ENCODE results near the gene BHLHE40. TPM values are rescaled to one million over a fixed set of nuclear protein-coding genes. Genes with fewer than 3 reads are reported as not detected.

Gene BHLHE40
- total and polyA plus RNA-seq, 7 donors: 11.1 to 81.9 (median 22.2) TPM

DNA sequence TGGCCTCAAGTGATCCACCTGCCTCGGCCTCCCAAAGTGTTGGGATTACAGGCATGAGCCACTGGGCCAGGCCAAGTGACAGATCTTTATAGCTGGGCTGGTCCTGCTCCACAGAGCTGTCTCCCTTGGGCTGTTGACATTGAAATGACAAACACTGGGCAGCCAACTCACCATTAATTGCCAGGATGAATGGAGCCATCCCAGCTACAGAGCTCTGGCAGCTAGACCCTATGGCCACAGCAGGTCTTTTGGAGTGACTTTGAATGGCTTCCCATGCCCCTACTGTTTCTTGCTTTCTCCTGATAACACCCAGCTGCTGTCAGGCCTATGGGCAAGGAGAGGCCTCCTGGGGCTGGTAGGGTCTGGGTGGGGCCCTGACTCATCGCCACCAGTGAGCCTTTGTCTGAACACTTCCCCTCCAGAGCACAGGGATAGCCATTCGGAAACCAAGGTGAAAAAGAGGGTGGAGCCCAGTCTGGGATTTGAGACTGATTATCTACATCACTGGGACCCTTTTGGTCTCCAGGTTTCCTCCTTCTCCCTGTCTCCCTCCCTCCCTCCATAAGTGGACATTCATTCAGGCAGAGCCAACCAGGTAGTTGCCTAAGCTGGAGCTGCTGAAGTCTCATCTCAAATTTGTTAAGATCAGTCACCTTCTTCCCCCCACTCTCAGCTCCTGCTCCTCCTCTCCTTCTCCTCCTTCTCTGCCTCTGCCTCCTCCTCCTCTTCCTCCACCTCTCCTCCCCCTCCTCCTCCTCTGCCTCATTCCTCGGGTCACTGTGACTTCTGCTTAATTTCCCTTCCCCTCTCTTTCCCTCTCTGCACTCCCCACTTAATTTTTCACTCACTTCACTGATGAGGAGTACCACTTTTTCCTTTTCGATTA is 34.0 kb downstream of the BHLHE40 start:
- intact Hi-C loops (cut with DNase I): no loop called here
- TF ChIP-seq EP300 (IDR thresholded peaks at IDR 0.05): no peak
- TF ChIP-seq, protein P1, sequence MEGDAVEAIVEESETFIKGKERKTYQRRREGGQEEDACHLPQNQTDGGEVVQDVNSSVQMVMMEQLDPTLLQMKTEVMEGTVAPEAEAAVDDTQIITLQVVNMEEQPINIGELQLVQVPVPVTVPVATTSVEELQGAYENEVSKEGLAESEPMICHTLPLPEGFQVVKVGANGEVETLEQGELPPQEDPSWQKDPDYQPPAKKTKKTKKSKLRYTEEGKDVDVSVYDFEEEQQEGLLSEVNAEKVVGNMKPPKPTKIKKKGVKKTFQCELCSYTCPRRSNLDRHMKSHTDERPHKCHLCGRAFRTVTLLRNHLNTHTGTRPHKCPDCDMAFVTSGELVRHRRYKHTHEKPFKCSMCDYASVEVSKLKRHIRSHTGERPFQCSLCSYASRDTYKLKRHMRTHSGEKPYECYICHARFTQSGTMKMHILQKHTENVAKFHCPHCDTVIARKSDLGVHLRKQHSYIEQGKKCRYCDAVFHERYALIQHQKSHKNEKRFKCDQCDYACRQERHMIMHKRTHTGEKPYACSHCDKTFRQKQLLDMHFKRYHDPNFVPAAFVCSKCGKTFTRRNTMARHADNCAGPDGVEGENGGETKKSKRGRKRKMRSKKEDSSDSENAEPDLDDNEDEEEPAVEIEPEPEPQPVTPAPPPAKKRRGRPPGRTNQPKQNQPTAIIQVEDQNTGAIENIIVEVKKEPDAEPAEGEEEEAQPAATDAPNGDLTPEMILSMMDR (IDR thresholded peaks at IDR 0.05): no peak
- no peak for TF ChIP-seq POLR2A (IDR thresholded peaks at IDR 0.05)
- TF ChIP-seq POLR2AphosphoS5 (IDR thresholded peaks at IDR 0.05): no peak
- peak overlapping the region in 1 of 4 donors; percentile 41 for H3K27ac ChIP-seq
- H3K36me3 ChIP-seq: no peaks in the 10 kb centered on the region
- no peaks in the 10 kb centered on the region for H3K9me3 ChIP-seq
- 50 to 62% methylated on average over 5 of the region's 5 CpGs for WGBS, 2 donors
- H3K4me1 ChIP-seq: peaks cover 0 to 4% (median 0%) of the 10 kb centered on the region in 4 donors
- DNase-seq: peak; percentile 52
- no peaks in the 10 kb centered on the region for H3K27me3 ChIP-seq
- no peak overlapping the region for H3K4me3 ChIP-seq

DNA sequence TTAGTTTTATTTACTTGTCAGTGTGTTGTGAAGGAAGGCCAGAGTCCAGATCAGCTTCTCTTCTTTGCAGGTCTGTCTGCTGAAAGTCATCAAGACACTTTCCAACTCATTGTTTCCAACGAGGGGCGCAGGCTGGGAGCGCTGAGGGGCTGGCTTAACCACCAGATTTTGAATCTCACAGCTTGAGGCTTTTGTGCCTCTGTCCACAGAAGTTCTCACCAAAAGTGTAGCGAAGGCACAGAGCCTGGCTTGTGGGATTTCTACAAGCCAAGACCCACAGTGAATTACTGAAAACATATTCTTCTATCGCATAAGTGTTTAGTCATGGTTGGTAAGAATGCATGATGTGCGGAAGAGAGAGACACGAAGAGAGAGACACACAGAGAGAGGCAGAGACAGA is 35.2 kb downstream of the BHLHE40 start:
- Histone ChIP-seq H3K9me3 (no peaks in the 10 kb centered on the region), H3K27ac (peak overlapping the region in 1 of 4 donors; percentile 41), H3K36me3 (no peaks in the 10 kb centered on the region), H3K4me3 (no peak overlapping the region), H3K27me3 (no peaks in the 10 kb centered on the region), H3K4me1 (peaks cover 0 to 8% (median 0%) of the 10 kb centered on the region in 4 donors)
- intact Hi-C loops (cut with DNase I): no loop called here
- TF ChIP-seq, protein P1 (IDR thresholded peaks at IDR 0.05): no peak
- TF ChIP-seq POLR2A (IDR thresholded peaks at IDR 0.05): no peak
- no peak for TF ChIP-seq POLR2AphosphoS5 (IDR thresholded peaks at IDR 0.05)
- no peak for TF ChIP-seq EP300 (IDR thresholded peaks at IDR 0.05)
- peak; percentile 30 for DNase-seq
- WGBS, 2 donors: 78 to 81% methylated on average over 7 of the region's 7 CpGs

GRCh38 chr3:5015056-5015455 is 35.8 kb downstream of the BHLHE40 start:
- no peak overlapping the region for H3K4me3 ChIP-seq
- 90 to 95% methylated on average over 5 of the region's 5 CpGs for WGBS, 2 donors
- TF ChIP-seq POLR2A (IDR thresholded peaks at IDR 0.05) (no peak), POLR2AphosphoS5 (IDR thresholded peaks at IDR 0.05) (no peak), EP300 (IDR thresholded peaks at IDR 0.05) (no peak)
- TF ChIP-seq, protein P1 (IDR thresholded peaks at IDR 0.05): no peak
- peak overlapping the region in 1 of 4 donors; percentile 41 for H3K27ac ChIP-seq
- DNase-seq: no peak
- H3K9me3 ChIP-seq: no peaks in the 10 kb centered on the region
- peaks cover 0 to 8% (median 0%) of the 10 kb centered on the region in 4 donors for H3K4me1 ChIP-seq
- intact Hi-C loops (cut with DNase I): no loop called here
- H3K36me3 ChIP-seq: no peaks in the 10 kb centered on the region
- no peaks in the 10 kb centered on the region for H3K27me3 ChIP-seq

DNA sequence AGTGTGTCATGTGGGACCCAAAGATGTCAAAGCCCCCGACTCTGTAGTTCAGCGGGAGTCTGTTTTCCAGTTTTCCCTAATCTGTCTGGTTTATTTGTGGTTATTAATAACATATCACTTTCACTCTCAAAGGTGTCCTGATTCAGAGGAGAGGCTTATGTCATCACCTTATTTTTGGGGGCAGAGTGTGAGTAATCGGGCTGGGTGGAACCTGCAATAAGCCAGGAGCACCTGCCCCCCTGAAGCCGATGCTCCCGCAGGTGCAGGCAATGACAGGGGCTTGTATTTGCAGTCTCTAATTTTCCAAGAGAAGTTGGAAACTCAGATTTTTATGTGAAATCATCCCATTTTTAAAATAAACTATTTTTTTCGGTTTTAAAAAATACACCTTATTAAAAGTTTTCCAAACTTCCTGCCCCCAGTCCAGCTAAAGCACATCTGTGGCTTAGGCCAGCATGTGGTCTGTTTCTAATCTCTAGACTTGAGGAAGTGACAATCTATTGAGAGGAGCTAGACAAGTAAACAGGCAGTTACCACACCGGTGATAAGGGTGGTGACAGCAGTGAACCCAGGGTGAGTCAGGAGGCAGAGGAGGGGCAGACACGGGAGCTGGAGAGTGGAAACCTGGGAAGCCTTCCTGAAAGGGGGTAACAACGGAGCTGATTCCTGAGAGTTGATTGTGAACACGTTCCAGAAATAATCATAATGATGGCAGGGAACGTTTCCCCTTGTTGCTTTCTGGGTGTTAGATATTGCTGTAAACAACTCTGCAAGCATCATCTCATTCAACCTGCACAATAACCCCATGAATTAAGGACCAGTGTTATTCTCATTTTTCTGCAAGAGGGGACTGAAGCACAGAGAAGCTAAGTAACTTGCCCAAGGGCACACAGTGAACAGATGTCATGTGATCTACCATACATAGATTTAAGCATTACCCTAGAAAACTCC is 37.2 kb downstream of the BHLHE40 start:
- Histone ChIP-seq H3K36me3 (no peaks in the 10 kb centered on the region), H3K9me3 (no peaks in the 10 kb centered on the region), H3K4me1 (peaks cover 0 to 8% (median 0%) of the 10 kb centered on the region in 4 donors), H3K27ac (peak overlapping the region in 2 of 4 donors; percentile 47 to 55), H3K27me3 (no peaks in the 10 kb centered on the region), H3K4me3 (no peak overlapping the region)
- DNase-seq: no peak
- intact Hi-C loops (cut with DNase I): no loop called here
- no peak for TF ChIP-seq EP300 (IDR thresholded peaks at IDR 0.05)
- peak in 1 of 2 donors; percentile 17 for TF ChIP-seq POLR2A (IDR thresholded peaks at IDR 0.05)
- TF ChIP-seq POLR2AphosphoS5 (IDR thresholded peaks at IDR 0.05): peak in 1 of 4 donors; percentile 7
- 24 to 41% methylated on average over 11 of the region's 11 CpGs for WGBS, 2 donors

Measured in sigmoid colon (tissue), 7 donors.